Measurements from ENCODE around the gene HPCA.

HPCA gene

GRCh38 chr1:32886004-32886827 is at the start of gene HPCA:
Gene HPCA, plus strand, starts transcription at chr1:32886491. Its CDS starts 2,408 bp downstream, at chr1:32888899.
- TF ChIP-seq, protein P1, sequence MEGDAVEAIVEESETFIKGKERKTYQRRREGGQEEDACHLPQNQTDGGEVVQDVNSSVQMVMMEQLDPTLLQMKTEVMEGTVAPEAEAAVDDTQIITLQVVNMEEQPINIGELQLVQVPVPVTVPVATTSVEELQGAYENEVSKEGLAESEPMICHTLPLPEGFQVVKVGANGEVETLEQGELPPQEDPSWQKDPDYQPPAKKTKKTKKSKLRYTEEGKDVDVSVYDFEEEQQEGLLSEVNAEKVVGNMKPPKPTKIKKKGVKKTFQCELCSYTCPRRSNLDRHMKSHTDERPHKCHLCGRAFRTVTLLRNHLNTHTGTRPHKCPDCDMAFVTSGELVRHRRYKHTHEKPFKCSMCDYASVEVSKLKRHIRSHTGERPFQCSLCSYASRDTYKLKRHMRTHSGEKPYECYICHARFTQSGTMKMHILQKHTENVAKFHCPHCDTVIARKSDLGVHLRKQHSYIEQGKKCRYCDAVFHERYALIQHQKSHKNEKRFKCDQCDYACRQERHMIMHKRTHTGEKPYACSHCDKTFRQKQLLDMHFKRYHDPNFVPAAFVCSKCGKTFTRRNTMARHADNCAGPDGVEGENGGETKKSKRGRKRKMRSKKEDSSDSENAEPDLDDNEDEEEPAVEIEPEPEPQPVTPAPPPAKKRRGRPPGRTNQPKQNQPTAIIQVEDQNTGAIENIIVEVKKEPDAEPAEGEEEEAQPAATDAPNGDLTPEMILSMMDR (IDR thresholded peaks at IDR 0.05; ENCODE audit: insufficient read depth, low read depth, low read length, missing control alignments) = peak; percentile 51
- no peak within 1 kb of the TSS for H3K4me3 ChIP-seq (ENCODE audit: low read length)
- peak; percentile 71 for DNase-seq (ENCODE audit: low read depth)

DNA sequence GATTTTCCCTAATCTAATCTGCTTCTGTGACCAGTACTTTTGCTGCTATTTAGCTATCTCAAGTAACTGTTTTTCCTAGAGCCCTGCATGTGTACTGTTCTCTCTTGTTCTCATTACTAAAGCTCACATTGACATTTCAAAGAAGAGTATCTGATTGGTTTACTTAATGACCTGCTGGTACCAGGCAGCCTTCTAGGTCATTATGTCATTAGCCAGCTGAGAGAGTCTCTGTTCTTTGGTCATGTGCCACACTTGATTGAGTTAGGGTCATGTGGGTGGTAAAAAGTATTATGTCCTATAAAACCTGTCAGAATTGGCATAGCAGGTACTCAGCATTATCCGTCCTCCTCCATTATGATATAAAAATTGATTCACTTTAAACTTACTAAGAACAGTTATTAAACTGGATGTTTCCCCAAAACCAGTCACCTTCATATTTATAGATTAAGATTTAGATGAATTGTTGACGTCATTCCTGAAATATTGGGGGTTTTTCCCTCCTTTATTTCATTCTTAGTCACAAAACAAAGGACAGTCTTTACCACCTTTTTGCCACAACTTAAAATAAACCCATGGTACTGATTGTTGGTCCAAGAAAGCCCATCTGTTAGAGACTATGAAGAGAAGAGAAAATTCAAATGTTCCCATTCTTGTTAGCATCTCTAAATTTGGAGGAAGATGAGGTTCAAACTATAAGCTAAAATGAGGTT is 37.8 kb upstream of the HPCA start:
- H3K4me3 ChIP-seq (ENCODE audit: low read length) = no peak overlapping the region
- TF ChIP-seq, protein P1 (IDR thresholded peaks at IDR 0.05; ENCODE audit: insufficient read depth, low read depth, low read length, missing control alignments) = no peak
- DNase-seq (ENCODE audit: low read depth) = no peak

GRCh38 chr1:32855861-32856617 is 30.3 kb upstream of the HPCA start:
- TF ChIP-seq, protein P1 (IDR thresholded peaks at IDR 0.05; ENCODE audit: insufficient read depth, low read depth, low read length, missing control alignments) = no peak

DNA sequence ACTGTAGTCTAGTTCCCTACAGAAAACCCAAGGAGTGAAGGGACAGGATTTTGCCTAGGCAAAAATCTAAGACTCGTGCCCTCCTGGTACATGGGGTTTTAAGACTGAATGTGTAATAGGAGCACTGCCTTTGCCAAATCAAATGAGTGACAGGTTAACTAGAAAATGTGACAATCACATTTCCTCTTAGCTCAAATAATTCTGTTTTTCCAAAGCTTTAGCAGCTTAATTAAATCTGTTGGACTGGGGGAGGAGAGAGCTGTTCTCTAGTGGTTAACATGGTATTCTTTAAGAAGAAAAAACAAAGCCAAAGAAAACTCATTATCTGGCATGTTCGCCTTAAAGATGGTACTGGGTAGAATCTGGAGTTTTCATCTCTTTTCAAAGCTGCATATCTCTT is 28.2 kb upstream of the HPCA start:
- TF ChIP-seq, protein P1 (IDR thresholded peaks at IDR 0.05; ENCODE audit: insufficient read depth, low read depth, low read length, missing control alignments) = no peak
- DNase-seq (ENCODE audit: low read depth) = no peak

More at GRCh38 chr1:32855861-32856617, 30.3 kb upstream of the HPCA start:
- DNase-seq (ENCODE audit: low read depth) = no peak
- H3K4me3 ChIP-seq (ENCODE audit: low read length) = no peak overlapping the region

DNA sequence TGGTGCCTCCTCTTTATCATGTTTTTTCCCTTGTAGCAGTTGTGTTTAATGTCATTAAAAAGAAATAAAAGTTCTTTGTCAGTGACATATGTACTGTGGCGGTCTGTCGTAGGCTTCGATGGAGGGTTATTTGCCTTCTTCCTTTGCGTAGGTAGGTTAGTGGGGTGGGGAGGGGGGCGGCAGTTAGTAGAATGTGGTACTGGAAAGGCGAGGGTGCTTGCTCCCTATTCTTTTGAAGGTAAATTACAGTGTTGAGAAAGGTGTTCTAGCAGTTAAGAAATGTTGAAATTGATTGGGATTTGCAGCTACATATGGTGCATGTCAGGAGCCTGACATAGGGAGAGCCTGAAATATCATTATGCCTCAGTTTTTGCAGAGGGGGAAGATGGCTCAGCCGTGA is 27.5 kb upstream of the HPCA start:
- H3K4me3 ChIP-seq (ENCODE audit: low read length) = no peak overlapping the region
- TF ChIP-seq, protein P1 (IDR thresholded peaks at IDR 0.05; ENCODE audit: insufficient read depth, low read depth, low read length, missing control alignments) = no peak
- DNase-seq (ENCODE audit: low read depth) = no peak

More for the DNA sequence above, 28.2 kb upstream of the HPCA start:
- no peak overlapping the region for H3K4me3 ChIP-seq (ENCODE audit: low read length)

DNA sequence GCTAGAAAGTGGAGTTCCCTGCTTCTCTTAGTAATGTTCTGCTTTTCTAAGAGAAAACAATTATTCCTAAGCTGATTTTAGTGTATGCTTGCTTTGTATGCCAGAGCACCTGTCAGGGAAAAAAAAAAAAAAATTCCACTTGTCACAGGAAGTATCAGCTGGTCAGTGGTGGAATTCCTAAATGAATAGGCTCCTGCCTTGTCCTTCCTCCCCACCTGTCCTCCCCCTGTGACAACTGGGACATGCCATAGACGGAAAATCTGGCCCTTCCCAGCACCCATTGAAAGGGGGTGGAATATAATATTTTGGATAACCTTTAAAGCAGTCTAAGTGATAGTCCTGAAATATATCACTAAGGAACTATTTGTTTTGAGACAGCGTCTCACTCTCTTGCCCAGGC is 26.4 kb upstream of the HPCA start:
- no peak overlapping the region for H3K4me3 ChIP-seq (ENCODE audit: low read length)
- no peak for DNase-seq (ENCODE audit: low read depth)
- TF ChIP-seq, protein P1 (IDR thresholded peaks at IDR 0.05; ENCODE audit: insufficient read depth, low read depth, low read length, missing control alignments) = no peak
